Stimulated activated naive CD4-positive, alpha-beta T cell (primary cell): ENCODE results near the gene GRIK1.

Experiments used
- DNase-seq, 6 experiments: peaks; one replicate each; lab custom pipeline; 2025; lab: John Stamatoyannopoulos, UW

Gene GRIK1

DNA sequence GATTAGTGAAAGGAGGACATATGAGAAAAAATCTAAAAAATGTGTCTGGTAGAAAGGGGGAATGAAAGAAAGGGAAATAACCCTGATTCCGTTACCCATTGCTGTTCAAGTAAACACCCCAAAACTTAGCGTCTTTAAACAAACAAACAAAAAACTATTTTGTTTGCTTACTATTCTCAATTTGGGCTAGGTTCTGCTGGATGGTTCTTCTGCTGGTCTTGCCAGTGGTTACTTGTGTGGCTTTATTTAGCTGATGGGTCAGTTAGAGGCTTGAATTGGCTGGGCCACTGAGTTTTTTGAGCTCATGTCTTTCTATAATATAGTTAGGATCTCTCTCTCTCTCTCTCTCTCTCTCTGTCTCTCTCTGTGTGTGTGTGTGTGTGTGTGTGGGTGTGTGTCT is 112.1 kb downstream of the GRIK1 start:
- no peak for DNase-seq

DNA sequence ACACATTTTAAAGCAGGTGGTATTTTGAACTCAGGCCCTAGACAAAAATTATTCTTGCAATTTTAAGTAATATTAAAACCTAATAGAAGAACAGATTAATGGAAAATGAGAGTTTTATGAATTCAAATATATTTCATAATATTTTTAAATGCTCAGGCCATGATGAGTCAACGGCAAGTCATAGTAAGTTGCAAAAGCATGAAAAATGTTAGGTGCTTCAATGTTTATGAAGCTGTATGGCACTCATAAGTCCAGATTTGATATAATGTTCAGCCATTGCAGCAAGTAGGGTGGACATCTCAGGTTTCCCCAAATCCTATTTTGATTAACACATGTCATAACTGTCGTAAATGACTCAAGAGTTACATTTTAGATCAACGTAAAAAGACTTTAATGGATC is 112.6 kb downstream of the GRIK1 start:
- no peak for DNase-seq

DNA sequence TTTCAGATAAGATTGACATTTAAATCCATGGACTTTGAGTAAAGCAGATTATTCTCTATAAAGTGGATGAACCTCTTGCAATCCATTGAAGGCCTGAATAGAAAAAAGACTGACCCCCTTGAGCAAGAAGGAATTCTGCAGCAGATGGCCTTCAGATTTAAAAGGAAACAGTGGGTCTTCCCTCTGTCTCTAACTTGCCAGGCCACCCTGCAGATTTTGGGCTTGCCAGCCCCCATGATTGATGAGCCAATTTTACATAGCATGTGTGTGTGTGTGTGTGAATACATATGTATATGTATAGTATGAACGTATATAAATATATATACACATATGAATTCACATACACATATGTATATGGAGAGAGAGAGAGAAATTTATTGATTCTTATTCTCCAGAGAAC is 113.4 kb downstream of the GRIK1 start:
- DNase-seq = no peak

DNA sequence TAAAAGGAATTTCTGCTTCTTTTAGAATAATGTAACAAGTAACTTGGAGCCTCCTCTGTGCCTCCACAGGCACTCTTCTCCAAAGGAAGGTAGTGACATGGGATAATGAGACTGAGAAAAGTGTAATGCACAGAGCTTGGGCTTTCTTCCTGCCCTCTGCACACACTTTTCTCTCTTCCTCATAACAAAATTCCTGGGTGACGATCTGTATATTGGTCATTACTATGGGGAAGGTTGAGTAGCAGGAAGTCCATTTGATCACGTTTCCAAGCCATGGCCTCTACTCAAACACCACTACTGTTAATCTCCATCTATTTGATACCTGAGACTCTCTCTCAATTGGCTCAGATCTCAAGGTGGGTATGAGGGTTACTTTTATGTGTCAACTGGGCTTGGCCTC is 113.9 kb downstream of the GRIK1 start:
- DNase-seq = no peak

DNA sequence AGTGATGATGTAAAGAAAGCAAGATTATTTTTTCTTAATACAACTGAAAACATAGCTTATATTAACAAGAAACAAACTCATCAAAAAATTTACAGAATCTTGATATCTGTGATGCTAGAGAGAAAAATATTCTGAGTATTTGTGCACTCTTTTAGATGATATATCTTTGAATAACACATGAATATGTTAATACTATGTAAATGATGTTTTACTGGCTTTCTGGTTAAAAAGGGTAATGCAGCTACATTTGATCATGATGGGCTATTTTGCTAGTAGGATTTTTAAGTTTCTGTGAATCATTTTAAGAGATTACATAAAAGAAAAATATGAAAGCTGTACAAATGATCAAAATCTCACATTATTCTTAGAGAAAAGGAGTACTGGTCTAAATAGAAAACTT is 114.5 kb downstream of the GRIK1 start:
- no peak for DNase-seq

DNA sequence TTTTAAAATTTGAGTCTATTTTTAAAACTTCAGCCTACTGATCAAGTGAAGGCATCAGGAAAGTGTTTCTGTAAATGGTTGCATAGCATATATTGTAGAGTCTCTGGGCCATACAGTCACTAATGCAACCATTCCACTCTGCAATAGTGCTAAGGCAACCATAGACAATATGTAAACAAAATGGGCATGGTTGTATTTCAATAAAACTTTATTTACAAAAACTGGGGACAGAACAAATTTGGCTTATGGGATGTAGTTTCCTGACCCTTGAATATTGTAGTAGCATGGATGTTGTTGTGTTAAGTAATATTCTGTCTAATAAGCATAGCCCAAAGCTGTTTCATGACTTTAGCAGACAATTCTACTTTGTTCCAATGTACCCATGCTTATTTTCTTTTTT is 117.7 kb downstream of the GRIK1 start:
- DNase-seq = no peak

DNA sequence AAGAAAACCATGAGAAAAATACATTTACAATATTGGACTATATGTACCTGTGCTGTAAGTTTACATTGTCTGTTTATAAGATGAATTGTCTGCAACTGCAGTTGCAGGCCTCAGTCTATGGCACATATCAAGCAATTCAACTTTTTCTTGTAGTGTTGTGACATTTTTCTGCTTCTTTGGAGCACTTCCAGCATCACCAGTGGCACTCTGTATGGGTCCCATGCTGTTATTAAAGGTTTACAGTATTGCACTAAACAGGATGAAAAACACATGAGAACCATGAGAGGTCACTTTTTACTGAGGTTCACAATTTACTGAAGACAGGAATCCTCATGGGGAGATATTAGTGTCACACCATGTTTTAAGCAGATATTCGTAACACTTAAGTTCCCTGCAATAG is 118.6 kb downstream of the GRIK1 start:
- no peak for DNase-seq

DNA sequence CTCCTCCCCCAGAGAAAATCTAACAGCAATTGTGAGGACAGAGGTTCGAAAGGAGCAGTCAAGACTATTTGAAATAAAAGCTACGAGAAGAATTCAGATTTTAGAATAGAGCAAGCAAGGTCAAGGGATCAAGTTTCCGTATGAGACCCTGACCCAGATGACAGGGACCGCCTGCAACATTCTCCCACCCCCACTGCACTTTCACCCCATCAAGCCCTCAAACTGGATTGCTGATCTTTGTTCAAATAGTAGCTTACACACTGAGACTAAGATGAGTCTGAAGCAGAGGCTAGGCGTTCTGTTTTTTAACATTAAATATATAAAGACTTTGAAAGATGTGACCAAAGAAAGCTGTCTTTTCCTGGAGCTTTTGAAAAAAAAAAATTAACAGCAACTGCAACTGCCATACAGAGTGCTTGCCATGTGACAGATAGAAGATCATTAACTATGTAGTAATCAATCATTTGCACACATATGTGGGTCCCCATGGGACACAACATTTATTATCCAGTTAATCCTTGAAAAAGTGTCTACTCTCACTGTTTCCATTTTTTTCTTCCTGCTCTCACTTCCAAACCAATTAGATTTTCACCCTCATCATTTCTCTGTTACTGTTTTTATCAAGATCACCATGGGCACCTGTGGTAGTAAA is 120.0 kb downstream of the GRIK1 start:
- no peak for DNase-seq

DNA sequence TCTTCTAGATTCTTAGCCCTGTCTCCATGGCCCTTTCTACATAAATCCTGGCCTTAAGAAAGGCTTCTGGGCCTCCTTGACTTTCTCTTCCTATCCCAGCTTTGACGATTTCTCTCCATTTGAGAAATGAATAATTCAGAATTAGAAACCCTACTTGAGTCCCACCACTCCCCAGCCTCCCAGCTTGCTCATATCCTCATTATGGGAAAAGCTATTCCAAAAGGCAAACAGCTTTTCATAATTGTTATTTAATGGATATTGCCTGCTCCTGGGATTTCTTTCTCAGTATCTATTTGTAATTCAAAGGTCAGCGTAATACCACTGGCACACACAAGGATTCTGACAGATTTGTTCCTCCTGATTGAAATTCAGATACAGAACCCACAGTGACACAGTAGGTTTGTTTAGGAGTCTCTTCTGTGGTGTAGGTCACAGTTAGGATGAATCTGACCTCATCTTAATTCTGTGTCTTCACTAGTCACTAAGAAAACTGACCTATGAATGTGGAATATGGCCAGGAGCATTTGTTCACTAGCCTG is 121.3 kb downstream of the GRIK1 start:
- DNase-seq = no peak

DNA sequence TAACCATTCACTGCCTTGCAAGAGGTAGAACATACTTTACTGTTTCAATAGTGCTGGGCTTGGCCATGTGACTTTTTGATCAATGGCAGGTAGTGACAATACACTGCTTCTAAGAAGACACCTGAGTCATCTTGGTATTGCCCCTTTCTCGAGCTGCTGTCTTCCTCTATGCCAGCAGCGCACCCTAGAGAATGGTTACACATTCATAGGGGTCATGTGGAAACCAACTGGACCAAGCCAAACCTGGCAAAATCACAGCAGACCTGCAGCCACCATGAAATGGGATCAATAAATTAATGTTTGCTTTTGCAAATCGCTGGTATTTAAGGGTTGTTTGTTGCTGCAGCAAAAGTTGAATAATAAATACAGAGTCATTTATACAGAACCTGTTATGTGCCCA is 122.3 kb downstream of the GRIK1 start:
- no peak for DNase-seq

DNA sequence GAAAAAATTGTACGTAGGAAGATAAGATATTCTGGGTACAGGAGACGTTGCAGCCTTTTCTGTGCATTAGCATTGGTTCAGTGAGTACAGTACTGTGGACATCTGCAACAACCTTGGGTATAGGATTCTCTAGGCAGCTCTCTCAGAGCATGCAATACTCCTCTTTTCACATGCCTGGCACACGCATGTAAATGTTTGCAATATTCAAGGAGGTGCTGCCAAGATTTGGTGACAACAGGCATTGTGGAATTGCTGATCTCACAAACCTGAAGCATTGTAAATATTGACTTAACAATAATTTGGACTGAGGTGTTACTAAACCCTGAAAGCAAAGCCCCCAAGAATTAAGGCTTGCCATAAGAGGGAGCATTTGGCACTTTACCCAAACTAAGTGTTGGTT is 126.8 kb downstream of the GRIK1 start:
- DNase-seq = no peak

DNA sequence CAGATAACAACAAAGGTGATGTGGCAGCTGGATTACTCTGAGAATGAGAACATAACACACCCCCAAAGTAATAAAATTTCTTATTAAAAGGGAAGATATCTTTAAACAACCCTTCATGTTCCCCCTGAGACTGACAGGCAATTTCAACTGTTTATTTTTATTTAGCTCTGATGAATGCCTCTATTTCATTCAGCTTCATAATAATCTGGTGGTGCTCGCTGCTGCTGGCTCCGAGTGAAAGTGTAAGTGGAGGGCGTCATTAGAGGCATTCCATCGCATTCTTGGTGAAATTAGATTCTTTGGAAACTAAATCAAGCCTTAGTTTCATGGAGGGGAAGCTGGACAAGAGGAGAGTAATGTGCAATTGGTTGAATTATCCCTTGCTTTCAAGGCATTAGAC is 128.9 kb downstream of the GRIK1 start:
- DNase-seq = no peak

DNA sequence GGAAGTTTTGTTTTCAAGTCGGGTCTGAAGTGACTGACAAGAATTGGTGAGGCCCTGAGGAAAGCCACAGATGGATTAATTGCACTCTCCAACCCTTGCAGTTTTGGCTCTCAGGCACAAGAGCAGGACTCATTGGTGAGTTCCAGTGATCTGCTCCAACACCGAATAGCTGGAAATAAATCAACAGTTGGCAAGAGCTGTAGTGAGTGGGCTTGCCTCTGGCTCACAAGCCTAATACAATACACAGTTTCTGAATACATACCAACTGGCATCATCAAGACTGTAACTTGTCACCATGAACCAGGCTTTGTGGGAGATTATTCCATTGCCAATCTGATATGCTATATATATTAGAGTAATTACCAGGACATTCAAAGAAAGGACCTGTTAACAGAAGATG is 131.6 kb downstream of the GRIK1 start:
- DNase-seq = no peak

DNA sequence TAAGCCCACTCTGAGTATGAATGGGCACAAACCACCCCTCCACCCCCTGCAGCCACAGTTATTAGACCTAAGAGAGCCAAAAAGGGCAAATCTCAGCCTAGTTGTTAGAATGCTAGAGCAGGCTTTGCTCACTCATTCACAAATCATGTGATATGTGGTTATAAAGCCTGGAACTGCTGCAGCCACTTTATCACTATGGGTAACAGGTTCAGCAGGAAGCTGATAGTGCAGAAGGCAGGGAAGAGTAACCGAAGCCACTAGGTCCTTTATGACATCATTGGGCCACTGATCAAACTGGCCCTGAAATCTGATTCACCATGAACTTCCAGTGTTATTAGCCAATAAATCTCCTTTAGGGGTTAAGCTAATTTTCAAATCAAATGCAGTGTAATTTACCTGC is 134.7 kb downstream of the GRIK1 start:
- DNase-seq = no peak

DNA sequence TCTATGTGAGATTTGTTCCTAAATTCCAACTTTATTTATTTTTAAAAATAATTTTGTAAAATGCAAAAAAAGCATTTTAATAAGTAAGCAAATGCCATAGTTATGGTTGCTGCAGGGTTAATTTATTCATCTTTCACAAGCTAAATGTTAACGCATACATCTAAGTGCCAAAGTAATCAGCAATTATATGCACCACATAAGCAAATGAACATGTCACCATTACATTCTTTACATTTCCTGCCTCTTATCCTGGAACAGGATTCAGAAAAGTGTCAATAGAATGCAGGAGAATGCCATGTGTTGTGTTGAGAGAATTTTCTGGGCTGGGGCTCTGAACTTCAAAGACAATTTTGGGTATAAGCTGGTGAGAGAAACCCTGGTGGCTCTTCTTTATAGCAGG is 136.6 kb downstream of the GRIK1 start:
- DNase-seq = no peak

DNA sequence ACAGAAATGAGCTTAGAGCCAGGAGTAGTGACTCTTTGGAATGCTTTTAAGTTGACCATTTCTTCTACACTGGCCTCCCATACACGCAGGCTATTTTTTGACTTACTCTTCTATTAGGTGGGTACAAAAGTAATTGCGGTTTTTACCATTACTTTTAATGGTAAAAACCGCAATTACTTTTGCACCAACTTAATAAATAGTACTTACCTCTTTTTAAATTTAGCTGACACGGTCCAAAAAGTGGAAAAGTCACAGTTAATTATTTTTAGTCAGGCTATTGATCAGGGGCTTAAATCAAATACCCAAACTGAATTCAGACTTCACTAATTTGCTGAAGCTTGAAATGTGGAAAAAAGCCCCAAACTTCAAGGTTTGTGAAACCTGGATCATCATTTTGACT is 138.7 kb downstream of the GRIK1 start:
- no peak for DNase-seq

DNA sequence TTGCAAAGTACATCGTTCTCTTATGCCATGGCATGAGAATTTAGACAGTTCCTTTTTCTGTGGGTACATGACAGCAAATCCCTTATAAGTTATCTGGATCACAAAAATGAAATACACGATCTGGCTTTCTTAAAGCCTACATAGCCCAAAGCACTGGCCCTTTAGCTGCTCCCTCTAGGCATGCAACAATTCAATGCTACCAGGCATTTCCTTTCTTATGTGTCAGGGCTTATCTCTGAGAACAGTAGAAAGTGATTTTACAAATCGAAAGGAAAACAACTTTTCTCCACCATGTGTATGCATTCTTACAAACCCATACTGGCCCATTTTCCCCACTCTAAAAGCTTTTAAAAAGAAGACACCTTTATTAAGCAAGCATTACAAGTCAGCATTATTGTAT is 139.7 kb downstream of the GRIK1 start:
- no peak for DNase-seq

DNA sequence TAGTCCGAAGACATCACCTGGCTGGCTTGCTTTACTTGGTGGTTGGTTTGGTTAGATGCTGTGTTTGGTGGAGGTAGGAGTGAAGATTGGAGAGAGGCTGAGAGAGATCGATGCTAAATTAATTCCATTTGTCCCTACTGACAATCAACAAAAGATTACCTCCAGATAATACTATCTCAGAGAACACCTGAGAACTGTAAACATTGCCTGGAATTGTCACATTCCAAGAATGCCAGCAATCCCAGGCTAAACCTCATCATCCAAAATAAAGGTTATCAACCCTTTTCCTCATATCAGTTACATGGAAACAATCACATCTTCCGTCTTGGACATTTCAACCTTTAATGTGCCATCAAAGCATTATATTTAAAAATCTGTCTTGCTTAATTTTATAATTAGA is 141.0 kb downstream of the GRIK1 start:
- no peak for DNase-seq

DNA sequence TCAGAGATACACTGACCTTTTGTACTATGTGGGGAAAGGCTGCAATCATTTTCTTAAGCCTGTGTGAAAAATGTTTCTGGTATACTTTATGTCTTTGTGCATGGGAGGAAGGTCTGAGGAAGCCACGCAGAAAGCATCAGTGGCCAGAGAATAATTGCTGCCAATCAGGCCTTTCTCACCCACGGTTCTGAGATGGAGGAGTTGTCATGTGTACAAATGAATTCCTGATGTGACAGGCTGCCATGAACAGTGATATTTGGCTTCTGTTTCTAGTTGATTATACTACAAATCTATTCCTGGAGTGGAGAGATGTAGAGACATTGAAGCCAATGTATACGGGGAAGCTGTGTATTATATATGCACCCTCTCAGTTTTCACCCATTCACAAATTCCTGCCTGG is 142.6 kb downstream of the GRIK1 start:
- no peak for DNase-seq

DNA sequence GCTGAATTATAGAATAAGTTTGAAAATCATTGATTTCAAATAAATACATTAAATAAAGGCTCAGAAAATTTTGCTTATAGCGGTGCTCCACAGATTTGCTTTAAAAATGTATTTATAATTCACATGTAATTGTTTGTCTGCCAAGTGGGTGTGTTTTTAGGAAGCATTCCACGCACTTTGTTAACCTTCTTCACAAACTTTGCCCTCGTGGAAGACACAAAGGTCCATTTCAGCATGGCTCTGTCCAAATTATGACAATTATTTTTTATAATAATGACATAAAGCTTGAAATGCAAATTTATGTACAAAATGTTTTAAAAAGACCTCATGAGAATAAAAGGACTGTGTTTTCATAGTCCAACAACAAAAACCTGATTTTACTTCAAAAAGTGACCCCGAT is 146.1 kb downstream of the GRIK1 start:
- DNase-seq = no peak

DNA sequence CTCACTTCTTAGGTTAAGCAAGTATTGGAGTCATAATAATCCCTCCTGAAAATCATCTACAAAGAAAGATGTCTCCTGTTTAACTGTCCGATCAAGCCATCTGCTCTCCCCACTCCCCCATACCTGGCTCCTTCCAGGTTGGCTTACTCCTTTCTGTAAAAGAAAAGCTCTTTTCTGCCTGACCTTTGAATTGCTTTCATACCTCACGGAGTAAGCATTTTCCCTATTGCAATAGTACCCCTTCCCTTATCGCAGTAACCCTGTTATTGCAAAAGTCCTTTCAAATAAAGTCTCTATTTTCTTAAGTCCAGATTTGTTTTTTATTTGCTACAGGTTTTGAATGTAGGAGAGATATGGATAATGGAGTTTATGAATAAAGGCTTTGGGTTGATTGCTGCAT is 150.4 kb downstream of the GRIK1 start:
- no peak for DNase-seq

DNA sequence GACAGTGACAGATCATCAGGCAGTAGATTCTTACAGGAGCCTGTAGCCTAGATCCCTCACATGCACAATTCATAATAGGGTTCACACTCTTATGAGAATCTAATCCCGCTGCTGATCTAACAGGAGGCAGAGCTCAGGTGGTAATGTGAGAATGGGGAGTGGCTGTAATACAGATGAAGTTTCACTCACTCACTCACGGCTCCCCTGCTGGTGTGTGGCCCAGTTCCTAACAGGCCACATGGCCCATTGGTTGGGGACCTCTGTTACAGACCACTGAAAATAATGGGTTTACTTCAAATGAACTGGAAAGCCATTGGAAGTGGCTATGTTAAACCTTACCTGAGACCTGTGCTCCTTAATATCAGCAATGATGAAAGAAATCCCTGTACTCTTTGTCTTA is 151.0 kb downstream of the GRIK1 start:
- DNase-seq = no peak

DNA sequence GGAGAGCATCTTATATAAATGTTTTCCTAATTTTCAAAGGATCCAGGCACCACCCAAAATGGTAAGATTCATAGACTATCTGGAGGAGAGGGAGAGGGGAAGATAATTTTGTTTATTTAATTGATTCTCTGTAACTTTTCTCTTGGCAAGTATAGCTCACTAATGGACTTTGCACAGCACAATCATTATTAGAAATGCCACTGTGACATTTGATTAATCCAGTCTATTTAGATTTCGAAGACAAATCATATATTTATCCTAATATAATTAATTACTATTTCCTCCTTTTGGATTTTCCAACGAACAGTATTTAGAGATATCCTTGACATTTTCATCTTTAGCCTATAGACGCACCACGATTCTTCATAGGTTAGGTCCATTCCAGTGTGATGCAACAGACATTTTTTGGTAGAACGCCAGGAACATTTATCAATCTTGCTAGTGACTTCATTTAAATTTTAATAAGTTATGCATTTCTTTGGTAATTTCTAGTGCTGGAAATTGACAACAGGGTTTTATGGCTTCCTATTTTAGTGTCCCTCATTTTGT is 152.4 kb downstream of the GRIK1 start:
- no peak for DNase-seq
